Measurements from ENCODE around the gene GP9. TPM values are rescaled to one million over a fixed set of nuclear protein-coding genes. Genes with fewer than 3 reads are reported as not detected.

Gene GP9
- total RNA-seq, 1 experiment from 2014 or later: not detected

GRCh38 chr3:129061023-129061887, 676 bp downstream of the GP9 start:
- Histone ChIP-seq H3K27me3 (ENCODE audit: insufficient read depth, low read depth) (no peaks in the 10 kb centered on the region), H3K4me3 (no peak overlapping the region), H3F3A (ENCODE audit: insufficient read depth, low read depth) (no peaks in the 10 kb centered on the region), H4K20me1 (ENCODE audit: insufficient read depth) (no peaks in the 10 kb centered on the region), H3K36me3 (ENCODE audit: low read depth) (no peaks in the 10 kb centered on the region), H3K9me2 (ENCODE audit: insufficient read depth) (no peaks in the 10 kb centered on the region), H3K9me3 (ENCODE audit: insufficient read depth, low read depth) (no peaks in the 10 kb centered on the region), H2AFZ (no peak overlapping the region), H3K27ac (no peak overlapping the region), H3K4me1 (replicated peaks; ENCODE audit: insufficient read depth) (no peaks in the 10 kb centered on the region), H3K4me2 (no peak overlapping the region), H3K79me2 (ENCODE audit: low read depth) (no peaks in the 10 kb centered on the region)
- no peak for DNase-seq
- no TSS peak for BruUV-seq (replicated peaks)
- intact Hi-C loops (cut with micrococcal nuclease; ENCODE audit: unreplicated experiment): no loop called here
- ChIA-PET POLR2A (ENCODE audit: unreplicated experiment) (no interaction called here), CTCF (no interaction called here)
- TF ChIP-seq CTCF (conservative IDR thresholded peaks at IDR 0.05): no peak
- no peak for TF ChIP-seq EZH2 (IDR thresholded peaks at IDR 0.05; ENCODE audit: low read depth)

- no peak overlapping the region for H3K4me2 ChIP-seq
- H3K9me3 ChIP-seq (ENCODE audit: insufficient read depth, low read depth): no peaks in the 10 kb centered on the region
- H2AFZ ChIP-seq: peak overlapping the region; percentile 60; the same call in 1 of the 2 replicates
- H3K36me3 ChIP-seq (ENCODE audit: low read depth): no peaks in the 10 kb centered on the region
- CTCF ChIA-PET: interaction anchor here (1.0 kb wide), 1 partner anchor 9 kb away, joined by 3 read pairs; no protein-coding TSS in a partner anchor
- POLR2A ChIA-PET (ENCODE audit: unreplicated experiment): interaction anchor here (0.7 kb wide), 1 partner anchor 9 kb away, joined by 5 read pairs; no protein-coding TSS in a partner anchor
- H3F3A ChIP-seq (ENCODE audit: insufficient read depth, low read depth): no peaks in the 10 kb centered on the region
- no peak overlapping the region for H3K27ac ChIP-seq
- intact Hi-C loops (cut with micrococcal nuclease; ENCODE audit: unreplicated experiment): no loop called here
- no peaks in the 10 kb centered on the region for H4K20me1 ChIP-seq (ENCODE audit: insufficient read depth)
- TF ChIP-seq CTCF (conservative IDR thresholded peaks at IDR 0.05) (no peak), EZH2 (IDR thresholded peaks at IDR 0.05; ENCODE audit: low read depth) (no peak)
- no TSS peak for BruUV-seq (replicated peaks)
- no peaks in the 10 kb centered on the region for H3K9me2 ChIP-seq (ENCODE audit: insufficient read depth)
- DNase-seq: no peak
- no peaks in the 10 kb centered on the region for H3K27me3 ChIP-seq (ENCODE audit: insufficient read depth, low read depth)
- H3K4me1 ChIP-seq (replicated peaks; ENCODE audit: insufficient read depth): no peaks in the 10 kb centered on the region
- no peak overlapping the region for H3K4me3 ChIP-seq
- H3K79me2 ChIP-seq (ENCODE audit: low read depth): no peaks in the 10 kb centered on the region
Measured at GRCh38 chr3:129061888-129062834, 1.6 kb downstream of the GP9 start.

- Histone ChIP-seq H3K27ac (no peak overlapping the region), H3K27me3 (ENCODE audit: insufficient read depth, low read depth) (no peaks in the 10 kb centered on the region), H2AFZ (no peak overlapping the region), H3K79me2 (ENCODE audit: low read depth) (no peaks in the 10 kb centered on the region), H4K20me1 (ENCODE audit: insufficient read depth) (no peaks in the 10 kb centered on the region), H3K4me1 (replicated peaks; ENCODE audit: insufficient read depth) (no peaks in the 10 kb centered on the region), H3K36me3 (ENCODE audit: low read depth) (no peaks in the 10 kb centered on the region), H3K4me3 (no peak overlapping the region), H3K9me3 (ENCODE audit: insufficient read depth, low read depth) (no peaks in the 10 kb centered on the region), H3F3A (ENCODE audit: insufficient read depth, low read depth) (no peaks in the 10 kb centered on the region), H3K9me2 (ENCODE audit: insufficient read depth) (no peaks in the 10 kb centered on the region), H3K4me2 (no peak overlapping the region)
- POLR2A ChIA-PET (ENCODE audit: unreplicated experiment): interaction anchor here (0.7 kb wide), 1 partner anchor 10 kb away, joined by 5 read pairs; no protein-coding TSS in a partner anchor
- TF ChIP-seq CTCF (conservative IDR thresholded peaks at IDR 0.05) (no peak), EZH2 (IDR thresholded peaks at IDR 0.05; ENCODE audit: low read depth) (no peak)
- no TSS peak for BruUV-seq (replicated peaks)
- peak in 1 of 2 experiments; percentile 18 for DNase-seq
- intact Hi-C loops (cut with micrococcal nuclease; ENCODE audit: unreplicated experiment): no loop called here
- CTCF ChIA-PET: interaction anchor here (0.7 kb wide), 1 partner anchor 39 kb away, joined by 13 read pairs; no protein-coding TSS in a partner anchor
Measured at GRCh38 chr3:129063091-129063640, 2.6 kb downstream of the GP9 start.
